LNCAP (cell line): ENCODE measurements around the gene C1QL1.

Experiments
- CTCF ChIP-seq: fragments of 450-650 bp; IDR thresholded peaks from 2 replicates; pipeline ENCODE4 v1.5.1; 2017; ENCODE audit warnings: mild to moderate bottlenecking

The C1QL1 gene

GRCh38 chr17:44917456-44917855, 50.6 kb downstream of the C1QL1 start:
- no peak for TF ChIP-seq CTCF

GRCh38 chr17:44916781-44917241, 51.3 kb downstream of the C1QL1 start:
- TF ChIP-seq CTCF = no peak

DNA sequence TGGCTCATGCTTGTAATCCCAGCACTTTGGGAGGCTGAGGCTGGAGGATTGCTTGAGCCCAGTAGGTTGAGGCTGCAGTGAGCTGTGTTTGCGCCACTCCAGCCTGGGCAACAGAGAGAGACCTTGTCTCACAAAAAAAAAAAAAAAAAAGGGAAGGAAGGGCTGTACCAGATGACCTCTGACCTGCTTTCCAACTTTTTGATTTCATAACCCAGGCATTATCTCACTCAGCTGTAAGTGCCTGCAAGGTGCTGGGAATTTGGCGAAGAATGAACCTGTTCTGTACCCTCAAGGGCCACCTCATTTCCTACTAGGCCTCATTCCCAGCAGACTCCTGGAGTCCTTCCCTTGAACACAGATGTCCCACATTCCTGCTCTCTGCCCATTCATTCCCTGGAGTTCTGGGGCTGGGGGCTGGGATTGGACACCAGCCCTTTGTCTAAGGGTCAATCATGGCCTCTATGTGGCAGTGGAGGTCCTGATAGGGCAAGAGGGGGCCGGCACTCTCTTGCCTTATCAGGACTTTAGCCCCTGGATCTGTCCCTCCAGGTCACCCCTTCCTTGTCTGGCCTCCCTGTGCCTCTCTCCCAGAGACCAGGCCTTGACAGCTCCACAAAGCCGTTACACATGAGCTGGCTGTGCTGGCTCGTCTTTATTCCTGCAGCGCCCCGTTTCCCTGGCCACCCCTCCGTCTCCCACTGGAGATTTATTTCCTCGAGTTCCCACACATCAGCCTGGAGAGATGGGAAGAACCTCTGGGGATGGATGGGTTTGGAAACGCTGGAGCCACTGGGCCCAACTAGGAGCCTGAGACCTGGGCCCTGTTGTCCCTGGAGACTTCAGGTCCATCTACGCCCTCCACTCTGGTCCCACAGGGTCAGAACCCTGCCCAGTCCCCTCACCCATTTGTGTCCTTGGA, 52.0 kb downstream of the C1QL1 start:
- no peak for TF ChIP-seq CTCF

DNA sequence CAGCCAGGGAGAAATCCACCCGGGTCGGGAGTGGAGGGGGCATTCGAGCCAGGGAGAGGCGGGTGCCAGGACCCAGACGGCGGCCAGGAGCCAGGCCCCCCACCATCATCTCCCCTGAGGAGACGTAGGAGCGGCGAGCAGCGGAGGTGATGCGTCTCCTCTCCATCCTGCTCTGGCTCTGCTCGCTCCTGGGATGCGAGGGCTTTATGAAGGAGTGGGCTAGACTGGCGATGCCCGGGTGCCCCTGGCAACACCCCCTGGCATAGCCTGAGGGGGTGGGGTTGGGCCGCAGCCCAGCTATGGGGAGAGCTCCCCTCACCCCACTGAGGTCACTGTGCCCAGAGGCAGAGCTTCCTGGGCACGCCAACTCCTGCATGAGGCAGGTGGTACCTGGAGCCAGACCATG, 52.8 kb downstream of the C1QL1 start, which contains the start of gene GFAP:
TSS of gene GFAP (minus strand) at position 180 of the 406 bp plus-strand sequence. CDS start at position 166, 14 bp downstream.
- no peak for TF ChIP-seq CTCF

GRCh38 chr17:44914698-44915271, 53.3 kb downstream of the C1QL1 start:
- TF ChIP-seq CTCF = no peak

DNA sequence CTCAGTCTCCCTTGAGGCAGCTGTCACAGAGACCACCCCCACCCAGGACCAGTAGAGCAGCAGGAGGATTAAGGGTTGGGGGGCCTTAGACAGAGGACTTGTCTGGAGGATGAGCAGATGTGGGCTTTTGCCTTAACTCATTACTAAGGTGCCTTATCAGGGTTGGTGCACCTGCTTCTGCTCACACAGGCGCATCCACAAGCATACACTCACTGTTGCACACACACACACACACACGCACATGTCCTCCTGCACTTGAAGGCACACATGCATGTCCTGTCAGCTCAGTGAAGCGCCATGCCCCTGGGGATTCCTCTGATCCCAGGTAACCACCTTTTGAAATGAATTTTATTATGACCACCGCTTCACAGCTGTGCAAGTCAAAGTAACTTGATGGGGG, 54.0 kb downstream of the C1QL1 start:
- no peak for TF ChIP-seq CTCF

DNA sequence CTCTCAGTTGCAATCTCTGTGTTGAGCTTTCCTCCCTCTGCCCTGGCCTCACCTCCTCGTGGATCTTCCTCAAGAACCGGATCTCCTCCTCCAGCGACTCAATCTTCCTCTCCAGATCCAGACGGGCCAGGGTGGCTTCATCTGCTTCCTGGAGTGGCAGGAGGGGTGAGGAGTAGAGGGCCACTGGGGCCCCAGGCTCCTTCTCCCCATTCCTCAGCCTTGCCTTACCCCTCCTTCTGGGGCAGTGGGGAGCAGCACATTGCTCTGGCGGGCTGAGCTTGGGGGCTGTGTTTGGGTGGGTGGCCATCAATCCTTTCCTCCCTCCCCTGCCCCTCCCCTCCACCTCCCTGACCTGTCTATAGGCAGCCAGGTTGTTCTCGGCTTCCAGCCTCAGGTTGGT, 54.4 kb downstream of the C1QL1 start:
- TF ChIP-seq CTCF = no peak
